ENCODE results near the gene CAMLG.
A peak's percentile ranks its signal among the peaks of the same experiment; 100 is the strongest.
"Not testable (repeated sequence)": the region's sequence is repeated elsewhere in the genome, so short reads cannot be mapped to it uniquely, and the experiment has no call there.

The CAMLG gene

GRCh38 chr5:134738133-134738962, at the start of gene CAMLG:
Gene CAMLG (plus strand): TSS chr5:134738548. CDS start chr5:134738621, 73 bp downstream.
- peak; percentile 98 for ATAC-seq
- Mint-ChIP-seq H3K4me3 (peak within 1 kb of the TSS; percentile 97 to 98), H3K9me3 (no peaks in the 10 kb centered on the region), H3K27ac (peak within 1 kb of the TSS; percentile 98 to 100), H3K4me1 (peaks cover 35% of the 10 kb centered on the region), H3K27me3 (no peaks in the 10 kb centered on the region)
- DNase-seq, result peak; percentile 98

- not testable (repeated sequence) for H3K27ac Mint-ChIP-seq, H3K27me3 Mint-ChIP-seq, H3K4me3 Mint-ChIP-seq, ATAC-seq, DNase-seq, H3K4me1 Mint-ChIP-seq, H3K9me3 Mint-ChIP-seq
Observed at GRCh38 chr5:134690144-134690543, 48.2 kb upstream of the CAMLG start.

- ATAC-seq (no peak), DNase-seq (no peak)
- Mint-ChIP-seq H3K9me3 (no peaks in the 10 kb centered on the region), H3K27ac (no peak overlapping the region), H3K4me1 (no peaks in the 10 kb centered on the region), H3K27me3 (no peaks in the 10 kb centered on the region), H3K4me3 (no peak overlapping the region)
Observed at GRCh38 chr5:134692722-134693121, 45.6 kb upstream of the CAMLG start.

GRCh38 chr5:134708301-134708700, 30.0 kb upstream of the CAMLG start:
- no peaks in the 10 kb centered on the region for H3K4me1 Mint-ChIP-seq
- DNase-seq (no peak), ATAC-seq (no peak)
- no peaks in the 10 kb centered on the region for H3K27me3 Mint-ChIP-seq
- no peak overlapping the region for H3K27ac Mint-ChIP-seq
- H3K4me3 Mint-ChIP-seq, result no peak overlapping the region
- no peaks in the 10 kb centered on the region for H3K9me3 Mint-ChIP-seq

- Mint-ChIP-seq H3K4me1 (no peaks in the 10 kb centered on the region), H3K27me3 (no peaks in the 10 kb centered on the region), H3K9me3 (no peaks in the 10 kb centered on the region), H3K4me3 (no peak overlapping the region), H3K27ac (no peak overlapping the region)
- no peak for DNase-seq
- no peak for ATAC-seq
Observed at GRCh38 chr5:134714120-134714519, 24.2 kb upstream of the CAMLG start.

GRCh38 chr5:134714541-134714940, 23.8 kb upstream of the CAMLG start:
- Mint-ChIP-seq H3K4me3 (no peak overlapping the region), H3K9me3 (no peaks in the 10 kb centered on the region), H3K4me1 (no peaks in the 10 kb centered on the region), H3K27me3 (no peaks in the 10 kb centered on the region), H3K27ac (peak overlapping the region in 1 of 2 donors; percentile 19)
- ATAC-seq (no peak), DNase-seq (no peak)

GRCh38 chr5:134715466-134715865, 22.9 kb upstream of the CAMLG start:
- not testable (repeated sequence) for H3K9me3 Mint-ChIP-seq, H3K4me3 Mint-ChIP-seq, DNase-seq

GRCh38 chr5:134724872-134725271, 13.5 kb upstream of the CAMLG start:
- Mint-ChIP-seq H3K4me1 (no peaks in the 10 kb centered on the region), H3K27me3 (no peaks in the 10 kb centered on the region), H3K4me3 (no peak overlapping the region), H3K9me3 (no peaks in the 10 kb centered on the region), H3K27ac (no peak overlapping the region)
- DNase-seq (no peak), ATAC-seq (no peak)

More at GRCh38 chr5:134715466-134715865, 22.9 kb upstream of the CAMLG start:
- ATAC-seq, H3K27me3 Mint-ChIP-seq, H3K4me1 Mint-ChIP-seq: not testable (repeated sequence)
- peak overlapping the region in 1 of 2 donors; percentile 30 for H3K27ac Mint-ChIP-seq

- ATAC-seq, result no peak
- DNase-seq, result no peak
- Mint-ChIP-seq H3K9me3 (no peaks in the 10 kb centered on the region), H3K4me3 (no peak overlapping the region), H3K4me1 (peaks cover 6% of the 10 kb centered on the region), H3K27me3 (no peaks in the 10 kb centered on the region), H3K27ac (no peak overlapping the region)
Observed at GRCh38 chr5:134732819-134733218, 5.5 kb upstream of the CAMLG start.

- H3K4me1 Mint-ChIP-seq, result peaks cover 18% of the 10 kb centered on the region
- H3K27ac Mint-ChIP-seq, result peak overlapping the region in 1 of 2 donors; percentile 19
- no peak overlapping the region for H3K4me3 Mint-ChIP-seq
- DNase-seq (no peak), ATAC-seq (no peak)
- no peaks in the 10 kb centered on the region for H3K27me3 Mint-ChIP-seq
- no peaks in the 10 kb centered on the region for H3K9me3 Mint-ChIP-seq
Observed at GRCh38 chr5:134735243-134735642, 3.1 kb upstream of the CAMLG start.

- DNase-seq (no peak), ATAC-seq (no peak)
- peaks cover 28% of the 10 kb centered on the region for H3K4me1 Mint-ChIP-seq
- no peak overlapping the region for H3K4me3 Mint-ChIP-seq
- H3K9me3 Mint-ChIP-seq, result no peaks in the 10 kb centered on the region
- no peak overlapping the region for H3K27ac Mint-ChIP-seq
- no peaks in the 10 kb centered on the region for H3K27me3 Mint-ChIP-seq
Observed at GRCh38 chr5:134736173-134736812, 2.1 kb upstream of the CAMLG start.

- peak overlapping the region; percentile 97 to 98 for H3K4me3 Mint-ChIP-seq
- peak overlapping the region; percentile 98 to 100 for H3K27ac Mint-ChIP-seq
- H3K27me3 Mint-ChIP-seq, result no peaks in the 10 kb centered on the region
- no peaks in the 10 kb centered on the region for H3K9me3 Mint-ChIP-seq
- ATAC-seq (peak; percentile 51), DNase-seq (peak; percentile 32 to 49)
- peaks cover 35% of the 10 kb centered on the region for H3K4me1 Mint-ChIP-seq
Observed at GRCh38 chr5:134738963-134739661, 764 bp downstream of the CAMLG start.

GRCh38 chr5:134741052-134741451, 2.7 kb downstream of the CAMLG start:
- peaks cover 35% of the 10 kb centered on the region for H3K4me1 Mint-ChIP-seq
- H3K27ac Mint-ChIP-seq, result no peak overlapping the region
- ATAC-seq (no peak), DNase-seq (no peak)
- H3K9me3 Mint-ChIP-seq, result no peaks in the 10 kb centered on the region
- no peak overlapping the region for H3K4me3 Mint-ChIP-seq
- H3K27me3 Mint-ChIP-seq, result no peaks in the 10 kb centered on the region

- Mint-ChIP-seq H3K9me3 (no peaks in the 10 kb centered on the region), H3K4me3 (no peak overlapping the region), H3K27ac (peak overlapping the region in 1 of 2 donors; percentile 14), H3K4me1 (peaks cover 35% of the 10 kb centered on the region), H3K27me3 (no peaks in the 10 kb centered on the region)
- ATAC-seq, result no peak
- no peak for DNase-seq
Observed at GRCh38 chr5:134742134-134742533, 3.8 kb downstream of the CAMLG start.

GRCh38 chr5:134749415-134749814, 11.1 kb downstream of the CAMLG start:
- no peaks in the 10 kb centered on the region for H3K9me3 Mint-ChIP-seq
- H3K4me1 Mint-ChIP-seq, result peaks cover 4% of the 10 kb centered on the region
- ATAC-seq, result no peak
- H3K27ac Mint-ChIP-seq, result peak overlapping the region in 1 of 2 donors; percentile 54
- no peak for DNase-seq
- no peak overlapping the region for H3K4me3 Mint-ChIP-seq
- no peaks in the 10 kb centered on the region for H3K27me3 Mint-ChIP-seq

- Mint-ChIP-seq H3K4me1 (peaks cover 39% of the 10 kb centered on the region), H3K27ac (peak overlapping the region; percentile 57 to 99), H3K9me3 (no peaks in the 10 kb centered on the region), H3K27me3 (no peaks in the 10 kb centered on the region), H3K4me3 (peak overlapping the region; percentile 99 to 100)
- no peak for DNase-seq
- ATAC-seq, result no peak
Observed at GRCh38 chr5:134758176-134758503, 19.8 kb downstream of the CAMLG start.
